Skeletal muscle satellite cell (primary cell): ENCODE measurements around the gene PRRT2.
"Not testable (repeated sequence)": the region's sequence is repeated elsewhere in the genome, so short reads cannot be mapped to it uniquely, and the experiment has no call there.

Experiments
- H3K27me3 ChIP-seq: 2 replicates; pipeline ENCODE4 v1.7.0; 2013; ENCODE audit warnings: low read length; ENCODE audit not compliant: control insufficient read depth, insufficient read depth
- H3K36me3 ChIP-seq: 2 replicates; pipeline ENCODE4 v1.7.0; 2013; ENCODE audit warnings: mild to moderate bottlenecking, control low read depth, low read length; ENCODE audit not compliant: insufficient read depth
- H3K4me1 ChIP-seq: 2 replicates; pipeline ENCODE4 v1.7.0; 2013; ENCODE audit warnings: low read length; ENCODE audit not compliant: control insufficient read depth, insufficient read depth
- H3K4me2 ChIP-seq: 2 replicates; pipeline ENCODE4 v1.7.0; 2013; ENCODE audit warnings: mild to moderate bottlenecking, low read length
- H3K4me3 ChIP-seq: 2 replicates; pipeline ENCODE4 v1.7.0; 2013; ENCODE audit warnings: low read length
- H3K9ac ChIP-seq: 2 replicates; pipeline ENCODE4 v1.7.0; 2013; ENCODE audit warnings: mild to moderate bottlenecking, low read depth, low read length, moderate library complexity
- H3K9me3 ChIP-seq: replicated peaks from 2 replicates; pipeline ENCODE4 v1.7.0; 2013; ENCODE audit warnings: mild to moderate bottlenecking, control low read depth, low read length

The PRRT2 gene

GRCh38 chr16:29777576-29778350 lies 34.2 kb upstream of the PRRT2 start, which contains the start of gene ZG16:
ZG16 (plus strand) TSS chr16:29778256; CDS start chr16:29779267, 1,011 bp downstream.
- Histone ChIP-seq H3K9me3 (no peaks in the 10 kb centered on the region), H3K4me2 (no peak within 1 kb of the TSS), H3K4me3 (no peak within 1 kb of the TSS), H3K36me3 (no peaks in the 10 kb centered on the region), H3K27me3 (peaks cover 45% of the 10 kb centered on the region), H3K4me1 (no peaks in the 10 kb centered on the region), H3K9ac (no peak within 1 kb of the TSS)

- Histone ChIP-seq H3K9me3 (no peaks in the 10 kb centered on the region), H3K27me3 (peaks cover 45% of the 10 kb centered on the region), H3K36me3 (no peaks in the 10 kb centered on the region), H3K4me1 (no peaks in the 10 kb centered on the region), H3K9ac (no peak overlapping the region), H3K4me2 (no peak overlapping the region), H3K4me3 (no peak overlapping the region)
These were observed 32.5 kb upstream of the PRRT2 start for GRCh38 chr16:29779474-29779873.

GRCh38 chr16:29783094-29783953 lies 28.7 kb upstream of the PRRT2 start:
- H3K4me3 ChIP-seq, H3K4me2 ChIP-seq, H3K36me3 ChIP-seq, H3K4me1 ChIP-seq, H3K9ac ChIP-seq, H3K9me3 ChIP-seq: not testable (repeated sequence)
- peaks cover 39% of the 10 kb centered on the region for H3K27me3 ChIP-seq

GRCh38 chr16:29784157-29784556 lies 27.8 kb upstream of the PRRT2 start:
- Histone ChIP-seq H3K27me3 (peaks cover 31% of the 10 kb centered on the region), H3K4me3 (no peak overlapping the region), H3K36me3 (no peaks in the 10 kb centered on the region), H3K9me3 (no peaks in the 10 kb centered on the region), H3K4me1 (peaks cover 6% of the 10 kb centered on the region), H3K9ac (no peak overlapping the region), H3K4me2 (no peak overlapping the region)

GRCh38 chr16:29784901-29785500 lies 27.0 kb upstream of the PRRT2 start:
- Histone ChIP-seq H3K4me1 (peaks cover 10% of the 10 kb centered on the region), H3K9me3 (no peaks in the 10 kb centered on the region), H3K27me3 (peaks cover 22% of the 10 kb centered on the region), H3K4me3 (peak overlapping the region; percentile 57), H3K36me3 (no peaks in the 10 kb centered on the region), H3K4me2 (peak overlapping the region; percentile 83), H3K9ac (no peak overlapping the region)

- not testable (repeated sequence) for H3K9ac ChIP-seq, H3K27me3 ChIP-seq, H3K4me2 ChIP-seq, H3K36me3 ChIP-seq, H3K9me3 ChIP-seq, H3K4me3 ChIP-seq
- peaks cover 20% of the 10 kb centered on the region for H3K4me1 ChIP-seq
These were observed 24.8 kb upstream of the PRRT2 start for GRCh38 chr16:29787155-29787554.

- peak overlapping the region; percentile 75 for H3K4me3 ChIP-seq
- peaks cover 21% of the 10 kb centered on the region for H3K4me1 ChIP-seq
- no peaks in the 10 kb centered on the region for H3K36me3 ChIP-seq
- no peaks in the 10 kb centered on the region for H3K9me3 ChIP-seq
- H3K9ac ChIP-seq: peak overlapping the region; percentile 84
- H3K27me3 ChIP-seq: no peaks in the 10 kb centered on the region
- H3K4me2 ChIP-seq: peak overlapping the region; percentile 94
These were observed 22.2 kb upstream of the PRRT2 start for GRCh38 chr16:29789775-29790182.

- H3K4me1 ChIP-seq: peaks cover 16% of the 10 kb centered on the region
- H3K4me2 ChIP-seq: peak within 1 kb of the TSS; percentile 94
- no peaks in the 10 kb centered on the region for H3K9me3 ChIP-seq
- no peaks in the 10 kb centered on the region for H3K27me3 ChIP-seq
- H3K9ac ChIP-seq: peak within 1 kb of the TSS; percentile 84
- H3K36me3 ChIP-seq: peaks cover 3% of the 10 kb centered on the region
- peak within 1 kb of the TSS; percentile 81 for H3K4me3 ChIP-seq
These were observed 21.6 kb upstream of the PRRT2 start, which contains the start of gene KIF22 for GRCh38 chr16:29790183-29790948. KIF22 (plus strand) TSS chr16:29790751; CDS start chr16:29790760, 9 bp downstream.

GRCh38 chr16:29790949-29791844 lies 20.8 kb upstream of the PRRT2 start:
- no peaks in the 10 kb centered on the region for H3K27me3 ChIP-seq
- peak overlapping the region; percentile 88 for H3K4me2 ChIP-seq
- H3K4me3 ChIP-seq: peak overlapping the region; percentile 81
- peak overlapping the region; percentile 81 for H3K9ac ChIP-seq
- no peaks in the 10 kb centered on the region for H3K9me3 ChIP-seq
- peaks cover 4% of the 10 kb centered on the region for H3K36me3 ChIP-seq
- H3K4me1 ChIP-seq: peaks cover 16% of the 10 kb centered on the region
